Measurements from ENCODE around the gene MAPK6.

Gene MAPK6

DNA sequence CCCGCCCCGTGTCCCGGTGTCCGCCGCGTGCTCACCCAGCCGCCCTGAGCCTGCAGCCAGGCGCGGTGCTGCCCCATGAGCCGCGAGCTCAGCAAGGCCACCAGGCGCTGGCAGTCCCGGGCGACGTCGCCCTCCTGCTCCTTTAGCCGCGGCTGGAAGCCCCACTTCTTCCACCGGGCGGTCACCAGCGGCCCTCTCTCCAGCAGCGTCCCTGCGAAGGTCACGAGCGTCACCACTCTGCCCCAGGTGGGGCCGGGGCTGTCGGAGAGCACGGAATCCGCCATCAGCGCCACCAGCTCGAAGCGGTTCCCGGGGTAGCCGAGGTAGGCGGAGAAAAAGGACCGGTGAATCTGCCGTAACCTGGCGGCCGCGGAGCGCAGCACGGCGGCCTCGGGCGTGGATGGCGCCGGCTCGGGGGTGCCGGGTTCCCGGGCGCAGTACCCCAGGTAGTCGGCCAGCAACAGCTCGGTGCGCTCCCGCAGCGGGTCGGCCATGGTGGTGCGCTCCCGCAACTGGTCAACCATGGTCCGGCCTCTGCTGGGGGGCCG, 93.3 kb downstream of the MAPK6 start:
- WGBS (ENCODE audit: extremely low coverage, insufficient coverage, insufficient read length), result no CpG with 5 or more reads among the region's 61 CpGs
- H3K36me3 ChIP-seq (ENCODE audit: control insufficient read depth in 1 of 2, insufficient read depth in 2 of 2, low read length in 2 of 2), result no peaks in the 10 kb centered on the region
- H3K9me3 ChIP-seq (ENCODE audit: insufficient read depth, low read depth, low read length), result no peaks in the 10 kb centered on the region
- no peak overlapping the region for H3K14ac ChIP-seq (ENCODE audit: low read length)
- H2BK120ac ChIP-seq (ENCODE audit: insufficient read depth, low read length, poor library complexity), result no peak overlapping the region
- DNase-seq, result peak in 1 of 2 donors; percentile 41
- no peaks in the 10 kb centered on the region for H3K79me2 ChIP-seq (ENCODE audit: control insufficient read depth, insufficient read depth, low read length, poor library complexity)
- H3K23ac ChIP-seq (ENCODE audit: low read length), result no peak overlapping the region
- no peak overlapping the region for H2AFZ ChIP-seq (ENCODE audit: insufficient read depth, low read length, poor library complexity)
- H3K4me1 ChIP-seq (ENCODE audit: control insufficient read depth in 1 of 2, insufficient read depth in 2 of 2, low read length in 2 of 2), result no peaks in the 10 kb centered on the region
- H3K4me2 ChIP-seq (ENCODE audit: low read length), result peak overlapping the region; percentile 36
- H3K27ac ChIP-seq (ENCODE audit: low read depth, low read length), result no peak overlapping the region
- H3K9ac ChIP-seq (ENCODE audit: low read length), result no peak overlapping the region
- no peak overlapping the region for H4K91ac ChIP-seq (ENCODE audit: low read depth, low read length)
- no peak overlapping the region for H4K8ac ChIP-seq (ENCODE audit: low read depth, low read length)
- no peaks in the 10 kb centered on the region for H3K27me3 ChIP-seq (ENCODE audit: insufficient read depth, low read length)
- H2BK5ac ChIP-seq (ENCODE audit: low read depth, low read length, poor library complexity), result no peak overlapping the region
- no peak overlapping the region for H4K12ac ChIP-seq (ENCODE audit: low read depth, low read length)
- no peak overlapping the region for H3K4me3 ChIP-seq (ENCODE audit: low read depth, low read length)
- no peak overlapping the region for H3K18ac ChIP-seq (ENCODE audit: low read length)
- H2AK5ac ChIP-seq (ENCODE audit: low read length), result no peak overlapping the region
- H3K79me1 ChIP-seq (ENCODE audit: low read length), result no peaks in the 10 kb centered on the region
- H2BK12ac ChIP-seq (ENCODE audit: low read length), result no peak overlapping the region
- H3K4ac ChIP-seq (ENCODE audit: low read depth, low read length), result no peak overlapping the region

DNA sequence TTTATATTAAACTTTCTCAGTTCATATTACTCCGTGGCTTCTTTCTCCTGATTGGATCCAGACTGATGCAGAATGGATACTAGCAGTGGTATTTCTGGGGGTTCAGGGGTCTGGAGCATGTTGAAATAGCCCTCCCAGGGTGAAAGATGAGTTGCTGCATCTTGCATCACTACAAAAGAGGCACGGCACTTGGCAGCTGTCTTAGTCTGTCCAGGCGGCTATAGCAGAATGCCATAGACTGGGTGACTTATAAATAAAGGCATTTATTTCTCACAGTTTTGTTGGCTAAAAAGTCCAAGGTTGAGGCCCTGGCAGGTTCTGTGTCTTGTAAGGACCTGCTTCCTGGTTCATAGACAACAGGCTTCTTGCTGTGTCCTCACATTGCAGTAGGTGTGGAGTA, 94.2 kb downstream of the MAPK6 start:
- Histone ChIP-seq H3K23ac (ENCODE audit: low read length) (no peak overlapping the region), H3K4ac (ENCODE audit: low read depth, low read length) (no peak overlapping the region), H3K9me3 (ENCODE audit: insufficient read depth, low read depth, low read length) (no peaks in the 10 kb centered on the region), H2BK120ac (ENCODE audit: insufficient read depth, low read length, poor library complexity) (no peak overlapping the region), H3K36me3 (ENCODE audit: control insufficient read depth in 1 of 2, insufficient read depth in 2 of 2, low read length in 2 of 2) (no peaks in the 10 kb centered on the region), H2AFZ (ENCODE audit: insufficient read depth, low read length, poor library complexity) (no peak overlapping the region), H2BK12ac (ENCODE audit: low read length) (no peak overlapping the region), H3K14ac (ENCODE audit: low read length) (no peak overlapping the region), H3K27me3 (ENCODE audit: insufficient read depth, low read length) (no peaks in the 10 kb centered on the region), H2BK5ac (ENCODE audit: low read depth, low read length, poor library complexity) (no peak overlapping the region), H3K4me2 (ENCODE audit: low read length) (no peak overlapping the region), H4K91ac (ENCODE audit: low read depth, low read length) (no peak overlapping the region), H3K79me2 (ENCODE audit: control insufficient read depth, insufficient read depth, low read length, poor library complexity) (no peaks in the 10 kb centered on the region), H3K27ac (ENCODE audit: low read depth, low read length) (no peak overlapping the region), H3K4me3 (ENCODE audit: low read depth, low read length) (no peak overlapping the region), H3K4me1 (ENCODE audit: control insufficient read depth in 1 of 2, insufficient read depth in 2 of 2, low read length in 2 of 2) (no peaks in the 10 kb centered on the region), H3K18ac (ENCODE audit: low read length) (no peak overlapping the region), H4K8ac (ENCODE audit: low read depth, low read length) (no peak overlapping the region), H3K79me1 (ENCODE audit: low read length) (no peaks in the 10 kb centered on the region), H4K12ac (ENCODE audit: low read depth, low read length) (no peak overlapping the region), H3K9ac (ENCODE audit: low read length) (no peak overlapping the region), H2AK5ac (ENCODE audit: low read length) (no peak overlapping the region)
- WGBS (ENCODE audit: extremely low coverage, insufficient coverage, insufficient read length), result no CpG with 5 or more reads among the region's 3 CpGs
- DNase-seq, result no peak

DNA sequence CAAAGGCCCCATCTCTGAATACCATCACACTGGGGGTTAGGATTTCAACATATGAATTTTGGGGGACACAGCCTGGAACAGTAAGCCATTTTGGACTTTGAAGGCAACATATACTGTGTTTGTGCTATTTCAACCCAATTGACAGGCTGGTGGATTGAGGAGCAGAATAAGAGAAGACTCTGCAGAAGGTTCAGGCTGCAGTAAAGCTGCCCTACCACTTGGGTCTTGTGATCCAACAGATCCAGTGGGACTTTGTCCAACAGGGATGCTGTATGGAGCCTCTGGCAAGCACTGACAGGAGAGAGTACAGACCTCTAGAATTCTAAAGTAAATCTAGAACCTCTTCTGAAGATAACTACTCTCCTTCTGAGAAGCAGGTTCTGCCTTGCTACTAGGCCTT, 94.7 kb downstream of the MAPK6 start:
- Histone ChIP-seq H2BK12ac (ENCODE audit: low read length) (no peak overlapping the region), H3K36me3 (ENCODE audit: control insufficient read depth in 1 of 2, insufficient read depth in 2 of 2, low read length in 2 of 2) (no peaks in the 10 kb centered on the region), H3K9ac (ENCODE audit: low read length) (no peak overlapping the region), H3K23ac (ENCODE audit: low read length) (no peak overlapping the region), H3K4me3 (ENCODE audit: low read depth, low read length) (no peak overlapping the region), H3K79me2 (ENCODE audit: control insufficient read depth, insufficient read depth, low read length, poor library complexity) (no peaks in the 10 kb centered on the region), H3K27ac (ENCODE audit: low read depth, low read length) (no peak overlapping the region), H4K12ac (ENCODE audit: low read depth, low read length) (no peak overlapping the region), H3K18ac (ENCODE audit: low read length) (no peak overlapping the region), H4K8ac (ENCODE audit: low read depth, low read length) (no peak overlapping the region), H3K4ac (ENCODE audit: low read depth, low read length) (no peak overlapping the region), H3K4me2 (ENCODE audit: low read length) (no peak overlapping the region), H2BK5ac (ENCODE audit: low read depth, low read length, poor library complexity) (no peak overlapping the region), H3K14ac (ENCODE audit: low read length) (no peak overlapping the region), H4K91ac (ENCODE audit: low read depth, low read length) (no peak overlapping the region), H2BK120ac (ENCODE audit: insufficient read depth, low read length, poor library complexity) (no peak overlapping the region), H2AFZ (ENCODE audit: insufficient read depth, low read length, poor library complexity) (no peak overlapping the region), H3K79me1 (ENCODE audit: low read length) (no peaks in the 10 kb centered on the region), H3K4me1 (ENCODE audit: control insufficient read depth in 1 of 2, insufficient read depth in 2 of 2, low read length in 2 of 2) (no peaks in the 10 kb centered on the region), H2AK5ac (ENCODE audit: low read length) (no peak overlapping the region), H3K9me3 (ENCODE audit: insufficient read depth, low read depth, low read length) (no peaks in the 10 kb centered on the region), H3K27me3 (ENCODE audit: insufficient read depth, low read length) (no peaks in the 10 kb centered on the region)
- DNase-seq, result no peak

DNA sequence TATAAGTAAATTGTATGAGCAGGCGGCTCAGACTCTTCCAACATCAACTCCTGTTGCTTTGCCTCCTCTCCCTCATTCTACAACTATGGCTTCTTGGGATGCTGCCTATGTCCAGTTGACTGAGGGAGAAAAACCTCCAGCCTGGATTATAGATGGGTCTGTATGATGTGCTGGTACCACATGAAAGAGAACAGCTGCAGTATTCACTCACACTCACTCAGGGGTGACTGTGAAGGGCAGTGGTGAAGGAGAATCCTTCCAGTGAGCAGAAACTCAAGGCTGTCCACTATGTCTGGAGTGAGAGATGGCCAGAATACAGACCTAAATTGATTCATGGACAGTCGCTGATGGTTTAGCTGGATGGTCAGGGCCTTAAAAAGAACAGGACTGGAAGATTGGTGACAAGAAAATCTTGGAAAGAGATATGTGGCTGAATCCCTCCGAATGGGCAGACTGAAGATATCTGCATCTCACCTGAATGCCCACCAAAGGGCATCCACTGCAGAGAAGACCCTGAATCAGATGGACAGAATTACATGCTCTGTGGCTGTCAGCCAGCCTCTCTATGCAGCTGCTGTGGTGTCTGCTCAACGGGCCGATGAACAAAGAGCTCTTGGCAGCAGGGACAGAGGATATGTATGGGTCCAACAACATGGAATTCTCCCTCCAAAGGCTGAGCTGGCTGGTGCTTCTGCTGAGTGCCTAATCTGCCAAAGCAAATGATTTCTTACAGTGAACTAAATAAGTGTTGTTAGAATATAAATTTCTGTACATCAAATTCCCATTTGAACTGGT, 95.4 kb downstream of the MAPK6 start:
- no CpG with 5 or more reads among the region's 5 CpGs for WGBS (ENCODE audit: extremely low coverage, insufficient coverage, insufficient read length)
- no peak overlapping the region for H3K9ac ChIP-seq (ENCODE audit: low read length)
- H3K23ac ChIP-seq (ENCODE audit: low read length), result no peak overlapping the region
- no peak overlapping the region for H2BK120ac ChIP-seq (ENCODE audit: insufficient read depth, low read length, poor library complexity)
- no peaks in the 10 kb centered on the region for H3K9me3 ChIP-seq (ENCODE audit: insufficient read depth, low read depth, low read length)
- no peak overlapping the region for H3K14ac ChIP-seq (ENCODE audit: low read length)
- H2BK12ac ChIP-seq (ENCODE audit: low read length), result no peak overlapping the region
- no peaks in the 10 kb centered on the region for H3K27me3 ChIP-seq (ENCODE audit: insufficient read depth, low read length)
- no peak for DNase-seq
- no peak overlapping the region for H2AFZ ChIP-seq (ENCODE audit: insufficient read depth, low read length, poor library complexity)
- no peak overlapping the region for H2AK5ac ChIP-seq (ENCODE audit: low read length)
- no peaks in the 10 kb centered on the region for H3K79me1 ChIP-seq (ENCODE audit: low read length)
- no peak overlapping the region for H3K4ac ChIP-seq (ENCODE audit: low read depth, low read length)
- no peak overlapping the region for H3K4me2 ChIP-seq (ENCODE audit: low read length)
- no peak overlapping the region for H3K4me3 ChIP-seq (ENCODE audit: low read depth, low read length)
- no peaks in the 10 kb centered on the region for H3K79me2 ChIP-seq (ENCODE audit: control insufficient read depth, insufficient read depth, low read length, poor library complexity)
- no peaks in the 10 kb centered on the region for H3K4me1 ChIP-seq (ENCODE audit: control insufficient read depth in 1 of 2, insufficient read depth in 2 of 2, low read length in 2 of 2)
- H4K12ac ChIP-seq (ENCODE audit: low read depth, low read length), result no peak overlapping the region
- H3K18ac ChIP-seq (ENCODE audit: low read length), result no peak overlapping the region
- no peak overlapping the region for H4K91ac ChIP-seq (ENCODE audit: low read depth, low read length)
- no peak overlapping the region for H3K27ac ChIP-seq (ENCODE audit: low read depth, low read length)
- no peak overlapping the region for H2BK5ac ChIP-seq (ENCODE audit: low read depth, low read length, poor library complexity)
- H4K8ac ChIP-seq (ENCODE audit: low read depth, low read length), result no peak overlapping the region
- no peaks in the 10 kb centered on the region for H3K36me3 ChIP-seq (ENCODE audit: control insufficient read depth in 1 of 2, insufficient read depth in 2 of 2, low read length in 2 of 2)

All from trophoblast cell (in vitro differentiated cells and primary cell).